SK-N-SH (cell line): ENCODE results near the gene HPCAL1. TPM values are rescaled to one million over a fixed set of nuclear protein-coding genes. Genes with fewer than 3 reads are reported as not detected.

Experiments used
- CTCF ChIA-PET: fragments of 300-600, 350-600 bp; formaldehyde crosslinking; extraction: SDS; loops from one replicate; lab custom pipeline; 2021; lab: Yijun Ruan, JAX
- POLR2A ChIA-PET: fragments of 350-600 bp; sonication (Branson Sonifier 250); formaldehyde crosslinking; extraction: SDS; loops from one replicate; lab custom pipeline; 2020; ENCODE audit warnings: antibody characterized with exemption, inconsistent platforms; lab: Yijun Ruan, JAX
- DNase-seq: peaks from one replicate; pipeline ENCODE4 v3.0.0; 2012
- H2AFZ ChIP-seq: fragments of 200-600 bp; sonication (generic); 2 replicates; pipeline ENCODE4 v1.8.1; 2016; ENCODE audit warnings: antibody characterized with exemption, mild to moderate bottlenecking, low read depth
- H3F3A ChIP-seq: fragments of 200-600 bp; sonication (generic); replicated peaks from 2 replicates; pipeline ENCODE3; 2016; ENCODE audit warnings: antibody characterized with exemption, mild to moderate bottlenecking; ENCODE audit not compliant: insufficient read depth
- H3K27ac ChIP-seq, 2 experiments: fragments of 200-500 bp in 1 of 2; fragments of 200-600 bp in 1 of 2; sonication (Bioruptor generic) in 1 of 2; sonication (generic), shearing (Covaris generic) in 1 of 2; 2 replicates each; pipeline versions ENCODE4 v1.5.1 to v1.6.1; 2014 to 2016; ENCODE audit warnings: low read depth in 2 of 2, inconsistent platforms in 1 of 2, low read length in 1 of 2, mild to moderate bottlenecking in 1 of 2, mixed read lengths in 1 of 2
- H3K27me3 ChIP-seq: fragments of 200-600 bp; sonication (generic), shearing (Covaris generic); 2 replicates; pipeline ENCODE4 v1.6.1; 2016; ENCODE audit warnings: mixed run types; ENCODE audit not compliant: insufficient read depth
- H3K36me3 ChIP-seq, 2 experiments: fragments of 200-500 bp in 1 of 2; fragments of 200-600 bp in 1 of 2; sonication (Bioruptor generic) in 1 of 2; sonication (generic) in 1 of 2; replicated peaks in 1 of 2; 2 replicates each; pipeline versions ENCODE3 to v1.5.1; 2014 to 2016; ENCODE audit warnings: low read length in 1 of 2, mild to moderate bottlenecking in 1 of 2; ENCODE audit not compliant: insufficient read depth in 2 of 2, control insufficient read depth in 1 of 2
- H3K4me1 ChIP-seq, 2 experiments: fragments of 200-500 bp in 1 of 2; fragments of 200-600 bp in 1 of 2; sonication (Bioruptor generic) in 1 of 2; sonication (generic), shearing (Covaris generic) in 1 of 2; 2 replicates each; pipeline versions ENCODE4 v1.5.1 to v1.6.1; 2014 to 2016; ENCODE audit warnings: low read depth in 1 of 2, low read length in 1 of 2, mixed run types in 1 of 2; ENCODE audit not compliant: insufficient read depth in 2 of 2, control insufficient read depth in 1 of 2
- H3K4me2 ChIP-seq: fragments of 200-600 bp; sonication (generic), shearing (Covaris generic); 2 replicates; pipeline ENCODE4 v1.6.1; 2017; ENCODE audit warnings: mixed run types
- H3K4me3 ChIP-seq, 2 experiments: fragments of 200-500 bp in 1 of 2; fragments of 200-600 bp in 1 of 2; sonication (Bioruptor generic) in 1 of 2; sonication (generic), shearing (Covaris generic) in 1 of 2; 2 replicates each; pipeline versions ENCODE4 v1.5.1 to v1.8.1; 2014 to 2016; ENCODE audit warnings: low read depth in 2 of 2, inconsistent platforms in 1 of 2, low read length in 1 of 2, mild to moderate bottlenecking in 1 of 2, mixed read lengths in 1 of 2, moderate library complexity in 1 of 2
- H3K79me2 ChIP-seq: fragments of 200-600 bp; sonication (generic); 2 replicates; pipeline ENCODE4 v1.8.1; 2017; ENCODE audit warnings: mild to moderate bottlenecking; ENCODE audit not compliant: insufficient read depth
- H3K9ac ChIP-seq: fragments of 200-600 bp; sonication (generic); 2 replicates; pipeline ENCODE4 v1.6.1; 2017; ENCODE audit warnings: mixed run types
- H3K9me2 ChIP-seq: fragments of 200-600 bp; sonication (generic); 2 replicates; pipeline ENCODE4 v1.6.1; 2017; ENCODE audit warnings: mixed run types
- H3K9me3 ChIP-seq: fragments of 200-600 bp; sonication (generic); 2 replicates; pipeline ENCODE4 v1.6.1; 2017; ENCODE audit warnings: mixed run types, mild to moderate bottlenecking, moderate library complexity
- H4K20me1 ChIP-seq: fragments of 200-600 bp; sonication (generic); 2 replicates; pipeline ENCODE4 v1.6.1; 2017; ENCODE audit warnings: mild to moderate bottlenecking, mixed run types; ENCODE audit not compliant: insufficient read depth
- CHD2 ChIP-seq: fragments of 150-350 bp; IDR thresholded peaks from 2 replicates; pipeline ENCODE4 v1.6.1; 2018; ENCODE audit warnings: low read length; ENCODE audit not compliant: partially characterized antibody
- EP300 ChIP-seq, 2 experiments: IDR thresholded peaks; 2 replicates each; pipeline versions ENCODE4 v1.4.0 to v1.6.1; 2012; ENCODE audit warnings: borderline replicate concordance in 1 of 2, low read depth in 1 of 2, low read length in 1 of 2
- EZH2phosphoT487 ChIP-seq: fragments of 200-600 bp; sonication (generic); IDR thresholded peaks from 2 replicates; pipeline ENCODE4 v1.6.1; 2017; ENCODE audit warnings: low read depth, mixed run types, mild to moderate bottlenecking, antibody characterized with exemption, moderate library complexity, borderline replicate concordance
- FOSL2 ChIP-seq: IDR thresholded peaks from 2 replicates; pipeline ENCODE4 v1.4.0; 2012; ENCODE audit warnings: low read depth, mild to moderate bottlenecking, moderate library complexity, borderline replicate concordance
- FOXJ3 ChIP-seq: sonication (generic); formaldehyde crosslinking; IDR thresholded peaks from 2 replicates; pipeline ENCODE4 v1.5.1; 2020; ENCODE audit warnings: mild to moderate bottlenecking, missing genetic modification reagents
- GABPA ChIP-seq: IDR thresholded peaks from 2 replicates; pipeline ENCODE4 v1.4.0; 2012; ENCODE audit warnings: low read depth, mild to moderate bottlenecking
- JUND ChIP-seq: IDR thresholded peaks from 2 replicates; pipeline ENCODE4 v1.4.0; 2012
- MAX ChIP-seq: IDR thresholded peaks from 2 replicates; pipeline ENCODE4 v1.4.0; 2012; ENCODE audit warnings: low read depth
- MEF2A ChIP-seq: IDR thresholded peaks from 2 replicates; pipeline ENCODE4 v1.4.0; 2012; ENCODE audit warnings: low read depth, borderline replicate concordance
- MXI1 ChIP-seq: IDR thresholded peaks from 2 replicates; pipeline ENCODE4 v1.6.1; 2012; ENCODE audit warnings: mild to moderate bottlenecking, low read depth, low read length, improper control_type of control experiment
- NFIC ChIP-seq: IDR thresholded peaks from 2 replicates; pipeline ENCODE4 v1.4.0; 2012; ENCODE audit warnings: borderline replicate concordance
- PBX3 ChIP-seq: IDR thresholded peaks from 2 replicates; pipeline ENCODE4; 2012
- RAD21 ChIP-seq: IDR thresholded peaks from 2 replicates; pipeline ENCODE4 v1.6.1; 2012; ENCODE audit warnings: mild to moderate bottlenecking, low read length
- REST ChIP-seq: IDR thresholded peaks from 2 replicates; pipeline ENCODE4 v1.6.1; 2012; ENCODE audit warnings: mild to moderate bottlenecking, low read depth, low read length, moderate library complexity
- SMC3 ChIP-seq: IDR thresholded peaks from 2 replicates; pipeline ENCODE4 v1.6.1; 2012; ENCODE audit warnings: low read depth, low read length, improper control_type of control experiment
- TAF1 ChIP-seq: IDR thresholded peaks from 2 replicates; pipeline ENCODE4 v1.6.1; 2012; ENCODE audit warnings: low read depth, mild to moderate bottlenecking, low read length, moderate library complexity, borderline replicate concordance
- TEAD4 ChIP-seq: IDR thresholded peaks from 2 replicates; pipeline ENCODE4 v1.4.0; 2012; ENCODE audit warnings: mild to moderate bottlenecking, borderline replicate concordance; ENCODE audit not compliant: insufficient read depth
- USF1 ChIP-seq: IDR thresholded peaks from 2 replicates; pipeline ENCODE4 v1.4.0; 2012; ENCODE audit warnings: low read depth, borderline replicate concordance
- WGBS: methylation state at CpG from one replicate; pipeline ENCODE4 v1.1.6; 2017; ENCODE audit warnings: low lambda C conversion rate; 5-methylcytosine and 5-hydroxymethylcytosine counted together
- polyA plus RNA-seq, 3 experiments: library from polyadenylated mRNA; depleted of rRNA; stranded (reverse); fragments of >200 nt; gene quantifications; 2 replicates each; pipeline ENCODE4 v1.2.3, GENCODE V29; 2012

The HPCAL1 gene
- polyA plus RNA-seq, 1 of the 3 experiments (the other 2 are of a cell fraction), result 77.0 TPM

GRCh38 chr2:10377052-10377746 lies 74.5 kb downstream of the HPCAL1 start:
- H2AFZ ChIP-seq, result no peak overlapping the region
- H3K9ac ChIP-seq, result no peak overlapping the region
- no peaks in the 10 kb centered on the region for H3K79me2 ChIP-seq
- DNase-seq, result no peak
- no peak overlapping the region for H3K4me2 ChIP-seq
- no peaks in the 10 kb centered on the region for H3K36me3 ChIP-seq
- H4K20me1 ChIP-seq, result peaks cover 5% of the 10 kb centered on the region; the same call in 1 of the 2 replicates
- no peaks in the 10 kb centered on the region for H3K9me2 ChIP-seq
- no peak for TF ChIP-seq GABPA
- no peak for TF ChIP-seq TAF1
- no peak for TF ChIP-seq REST
- no peak for TF ChIP-seq FOSL2
- no peak for TF ChIP-seq EP300 (IDR thresholded peaks at IDR 0.05; ENCODE audit: borderline replicate concordance in 1 of 2, low read depth in 1 of 2, low read length in 1 of 2)
- no peak for TF ChIP-seq SMC3
- TF ChIP-seq FOXJ3 (CRISPR knock-in tag), result no peak
- no peak for TF ChIP-seq RAD21
- no peak for TF ChIP-seq NFIC
- no peak for TF ChIP-seq JUND
- no peak for TF ChIP-seq PBX3
- no peak for TF ChIP-seq USF1
- TF ChIP-seq CHD2, result no peak
- no peak for TF ChIP-seq MAX
- no peak for TF ChIP-seq TEAD4
- TF ChIP-seq MXI1, result no peak
- no peak for TF ChIP-seq EZH2phosphoT487
- no peak for TF ChIP-seq MEF2A
- TF ChIP-seq, all 33 proteins: peak for 0
- ChIA-PET CTCF (no interaction called here), POLR2A (no interaction called here)
- Histone ChIP-seq H3K4me3 (no peak overlapping the region), H3F3A (no peaks in the 10 kb centered on the region), H3K9me3 (no peaks in the 10 kb centered on the region), H3K27ac (no peak overlapping the region), H3K4me1 (peaks cover 0 to 67% of the 10 kb centered on the region in 2 experiments; a peak in 1 of 4 replicates), H3K27me3 (no peaks in the 10 kb centered on the region)
- 94% methylated on average over 21 of the region's 21 CpGs for WGBS
